H1 (cell line): ENCODE results near the gene PHETA1. TPM values are rescaled to one million over a fixed set of nuclear protein-coding genes. Genes with fewer than 3 reads are reported as not detected.

Experiments
- CTCF ChIA-PET: fragments of 300-600 bp; sonication (Branson Sonifier 250); formaldehyde crosslinking; loops from one replicate; lab custom pipeline; 2021; ENCODE audit not compliant: partially characterized antibody; lab: Charles Lee
- POLR2A ChIA-PET: fragments of 300-600 bp; sonication (Branson Sonifier 250); formaldehyde crosslinking; loops from one replicate; lab custom pipeline; 2021; ENCODE audit warnings: inconsistent platforms; ENCODE audit not compliant: partially characterized antibody; lab: Charles Lee
- DNase-seq, 2 experiments: peaks; one replicate each; pipeline versions ENCODE4 v3.0.0 to v3.0.0-alpha.2; 2010 to 2022; ENCODE audit warnings: low spot score in 2 of 2, low read depth in 1 of 2, mixed read lengths in 1 of 2
- FAIRE-seq: peaks from 2 replicates; lab custom pipeline; 2011; peaks lifted over from hg19 to GRCh38; lab: Jason Lieb, UNC
- H2AFZ ChIP-seq: 2 replicates; pipeline ENCODE4 v1.8.1; 2012; ENCODE audit warnings: low read length, inconsistent platforms
- H2AK5ac ChIP-seq: 2 replicates; pipeline ENCODE4 v1.6.1; 2013; ENCODE audit warnings: low read depth, low read length
- H2BK120ac ChIP-seq: replicated peaks from 2 replicates; pipeline ENCODE3; 2013; ENCODE audit warnings: low read depth, low read length, inconsistent platforms
- H2BK12ac ChIP-seq: 2 replicates; pipeline ENCODE4 v1.6.1; 2013; ENCODE audit warnings: low read depth, low read length
- H2BK15ac ChIP-seq: 2 replicates; pipeline ENCODE4 v1.6.1; 2013; ENCODE audit warnings: low read length
- H2BK20ac ChIP-seq: 2 replicates; pipeline ENCODE4 v1.6.1; 2013; ENCODE audit warnings: low read length
- H2BK5ac ChIP-seq: 2 replicates; pipeline ENCODE4 v1.6.1; 2013; ENCODE audit warnings: low read depth, low read length
- H3K14ac ChIP-seq: 2 replicates; pipeline ENCODE4 v1.6.1; 2013; ENCODE audit warnings: inconsistent platforms; ENCODE audit not compliant: insufficient read length
- H3K18ac ChIP-seq: 2 replicates; pipeline ENCODE4 v1.6.1; 2013; ENCODE audit warnings: low read length; ENCODE audit errors: extremely low read depth
- H3K23ac ChIP-seq: 2 replicates; pipeline ENCODE4 v1.6.1; 2013; ENCODE audit warnings: inconsistent platforms; ENCODE audit not compliant: insufficient read length
- H3K23me2 ChIP-seq: 2 replicates; pipeline ENCODE4 v1.6.1; 2013; ENCODE audit warnings: low read depth, low read length
- H3K27ac ChIP-seq: 2 replicates; pipeline ENCODE4 v1.6.1; 2011; ENCODE audit warnings: low read depth, low read length, inconsistent platforms
- H3K27me3 ChIP-seq, 4 experiments: replicated peaks in 1 of 4; 1 replicate in 1 of 4; 2 replicates in 3 of 4; pipeline versions ENCODE4 v1.6.1 to v1.8.1; 2011 to 2013; ENCODE audit warnings: low read length in 3 of 4, mild to moderate bottlenecking in 3 of 4, inconsistent platforms in 2 of 4, mixed read lengths in 2 of 4, moderate library complexity in 1 of 4; ENCODE audit not compliant: control insufficient read depth in 3 of 4, insufficient read depth in 3 of 4; ENCODE audit errors: extremely low read depth in 1 of 4
- H3K36me3 ChIP-seq, 4 experiments: 2 replicates each; pipeline versions ENCODE4 v1.6.1 to v1.8.1; 2011 to 2013; ENCODE audit warnings: mild to moderate bottlenecking in 4 of 4, low read length in 3 of 4, moderate library complexity in 2 of 4, control low read depth in 1 of 4, inconsistent platforms in 1 of 4; ENCODE audit not compliant: insufficient read depth in 4 of 4, control insufficient read depth in 2 of 4
- H3K4ac ChIP-seq: replicated peaks from 2 replicates; pipeline ENCODE3; 2013; ENCODE audit warnings: low read length, low read depth, mixed read lengths, inconsistent platforms; ENCODE audit not compliant: insufficient read length
- H3K4me1 ChIP-seq, 4 experiments: replicated peaks in 1 of 4; 1 replicate in 1 of 4; 2 replicates in 3 of 4; pipeline versions ENCODE4 v1.6.1 to v1.8.1; 2011 to 2013; ENCODE audit warnings: low read length in 3 of 4, inconsistent platforms in 2 of 4, mixed read lengths in 1 of 4; ENCODE audit not compliant: insufficient read depth in 4 of 4, control insufficient read depth in 3 of 4
- H3K4me2 ChIP-seq, 2 experiments: 2 replicates each; pipeline versions ENCODE4 v1.6.1 to v1.8.1; 2011 to 2013; ENCODE audit warnings: low read depth in 2 of 2, low read length in 2 of 2, control low read depth in 1 of 2, inconsistent platforms in 1 of 2, mild to moderate bottlenecking in 1 of 2; ENCODE audit not compliant: insufficient read depth in 1 of 2
- H3K4me3 ChIP-seq, 4 experiments: fragments of 200-600, 300-600 bp in 1 of 4; sonication (generic), shearing (Covaris generic), sonication (Bioruptor Twin) in 1 of 4; 2 replicates each; pipeline versions ENCODE4 v1.5.1 to v1.8.1; 2011 to 2016; ENCODE audit warnings: low read length in 4 of 4, low read depth in 3 of 4, control low read depth in 2 of 4, inconsistent platforms in 2 of 4, mild to moderate bottlenecking in 2 of 4, mixed read lengths in 1 of 4, moderate library complexity in 1 of 4; ENCODE audit not compliant: insufficient read depth in 2 of 4; ENCODE audit errors: extremely low read depth in 1 of 4
- H3K56ac ChIP-seq: replicated peaks from 2 replicates; pipeline ENCODE3; 2013; ENCODE audit warnings: low read depth, mild to moderate bottlenecking, mixed read lengths, low read length, inconsistent platforms; ENCODE audit not compliant: insufficient read length
- H3K79me1 ChIP-seq: 2 replicates; pipeline ENCODE4 v1.6.1; 2013; ENCODE audit warnings: low read depth, low read length, control low read depth
- H3K79me2 ChIP-seq, 2 experiments: 2 replicates each; pipeline versions ENCODE4 v1.6.1 to v1.8.1; 2012 to 2013; ENCODE audit warnings: low read length in 2 of 2, mild to moderate bottlenecking in 2 of 2, inconsistent platforms in 1 of 2; ENCODE audit not compliant: insufficient read depth in 2 of 2, control insufficient read depth in 1 of 2
- H3K9ac ChIP-seq, 4 experiments: replicated peaks in 1 of 4; 1 replicate in 1 of 4; 2 replicates in 3 of 4; pipeline versions ENCODE4 v1.6.1 to v1.8.1; 2011 to 2013; ENCODE audit warnings: low read depth in 3 of 4, low read length in 3 of 4, control low read depth in 2 of 4, mild to moderate bottlenecking in 2 of 4, moderate library complexity in 2 of 4, inconsistent platforms in 1 of 4; ENCODE audit errors: extremely low read depth in 1 of 4
- H3K9me3 ChIP-seq, 2 experiments: 2 replicates each; pipeline versions ENCODE4 v1.6.1 to v1.8.1; 2012 to 2013; ENCODE audit warnings: mild to moderate bottlenecking in 2 of 2, moderate library complexity in 2 of 2, control low read depth in 1 of 2, inconsistent platforms in 1 of 2, low read depth in 1 of 2, low read length in 1 of 2, mixed read lengths in 1 of 2; ENCODE audit not compliant: insufficient read depth in 2 of 2
- H4K20me1 ChIP-seq, 2 experiments: replicated peaks in 1 of 2; 2 replicates each; pipeline versions ENCODE3 to v1.8.1; 2011 to 2013; ENCODE audit warnings: inconsistent platforms in 2 of 2, low read length in 2 of 2, mild to moderate bottlenecking in 1 of 2; ENCODE audit not compliant: insufficient read depth in 2 of 2, control insufficient read depth in 1 of 2
- H4K5ac ChIP-seq: 2 replicates; pipeline ENCODE4 v1.6.1; 2013; ENCODE audit warnings: low read length, low read depth, mixed read lengths, inconsistent platforms; ENCODE audit not compliant: insufficient read length
- H4K8ac ChIP-seq: 2 replicates; pipeline ENCODE4 v1.8.0; 2013; ENCODE audit warnings: mild to moderate bottlenecking, moderate library complexity, low read length, inconsistent platforms; ENCODE audit not compliant: insufficient read depth; ENCODE audit errors: extremely low read depth
- H4K91ac ChIP-seq: replicated peaks from 2 replicates; pipeline ENCODE3; 2013; ENCODE audit warnings: low read length, mixed read lengths, inconsistent platforms; ENCODE audit not compliant: insufficient read length
- ATF3 ChIP-seq: IDR thresholded peaks from 2 replicates; pipeline ENCODE4 v1.6.1; 2011; ENCODE audit warnings: low read depth, mild to moderate bottlenecking, low read length; ENCODE audit not compliant: insufficient read depth
- BRCA1 ChIP-seq: IDR thresholded peaks from 2 replicates; pipeline ENCODE4 v1.6.1; 2012; ENCODE audit warnings: low read depth, low read length, improper control_type of control experiment
- HDAC6 ChIP-seq: IDR thresholded peaks from one replicate; pipeline ENCODE4 v1.7.1; 2012; ENCODE audit warnings: low read depth, mild to moderate bottlenecking, inconsistent platforms, low read length, moderate library complexity
- PHF8 ChIP-seq: fragments of 200-600 bp; sonication (generic); conservative IDR thresholded peaks from 2 replicates; pipeline ENCODE4 v1.7.1; 2012; ENCODE audit warnings: low read depth, mild to moderate bottlenecking, inconsistent platforms, low read length, moderate library complexity
- POU5F1 ChIP-seq: IDR thresholded peaks from 2 replicates; pipeline ENCODE4 v1.6.1; 2011; ENCODE audit warnings: low read depth, mild to moderate bottlenecking, low read length, moderate library complexity
- RBBP5 ChIP-seq: IDR thresholded peaks from 2 replicates; pipeline ENCODE4 v1.7.1; 2012; ENCODE audit warnings: low read depth, mild to moderate bottlenecking, inconsistent platforms, low read length, moderate library complexity, borderline replicate concordance
- RFX5 ChIP-seq: IDR thresholded peaks from 2 replicates; pipeline ENCODE4 v1.6.1; 2011; ENCODE audit warnings: low read depth, low read length, improper control_type of control experiment, borderline replicate concordance
- RNF2 ChIP-seq: fragments of 200-900, 300-1000 bp; sonication (generic); IDR thresholded peaks from 2 replicates; pipeline ENCODE4 v1.7.1; 2016; ENCODE audit warnings: borderline replicate concordance, low read depth, mild to moderate bottlenecking, antibody characterized with exemption, low read length; ENCODE audit not compliant: poor library complexity, severe bottlenecking; ENCODE audit errors: missing control alignments
- WGBS, 2 experiments: shearing (Covaris generic) in 1 of 2; methylation state at CpG; one replicate each; pipeline versions ENCODE4 v1.1.6 to v1.1.7; 2013 to 2015; ENCODE audit warnings: low lambda C conversion rate in 2 of 2, mixed read lengths in 2 of 2, inconsistent platforms in 1 of 2, low coverage in 1 of 2, missing lambda C conversion rate in 1 of 2; ENCODE audit not compliant: insufficient replicate concordance in 2 of 2, insufficient coverage in 1 of 2, insufficient read length in 1 of 2; ENCODE audit errors: extremely low coverage in 1 of 2, missing lambda C conversion rate in 1 of 2; 5-methylcytosine and 5-hydroxymethylcytosine counted together
- polyA plus RNA-seq, 7 experiments: library from polyadenylated mRNA; depleted of rRNA in 3 of 7; stranded (reverse) in 5 of 7; unstranded in 2 of 7; fragments of >200 nt in 5 of 7; fragments of 200-250 nt in 2 of 7; gene quantifications; 1 replicate in 5 of 7; 2 replicates in 1 of 7; 4 replicates in 1 of 7; pipeline versions ENCODE4 v1.2.1 to v1.2.3, GENCODE V29; 2011 to 2013; ENCODE audit warnings: missing spikeins in 2 of 7, mixed read lengths in 2 of 7
- total RNA-seq: library from RNA; stranded (reverse); fragmentation: NEBNext Ultra II Directional; extraction: Animal tissue kit (Norgen Biotek cat#: 25700); gene quantifications from 2 replicates; pipeline ENCODE4 v1.2.1, GENCODE V29; 2021
- TF ChIP-seq, protein P1 (sequence below): IDR thresholded peaks from 2 replicates; pipeline ENCODE4 v1.6.1; 2011; ENCODE audit warnings: low read length, improper control_type of control experiment

The PHETA1 gene
- total and polyA plus RNA-seq, 2 of the 8 experiments (the other 6 are each of a cell fraction or from before 2014, with no cell fraction given) = 5.2 to 12.3 TPM

GRCh38 chr12:111322336-111323250 is 46.3 kb downstream of the PHETA1 start:
- FAIRE-seq (no peak), DNase-seq (no peak)
- H3K23me2 ChIP-seq = no peaks in the 10 kb centered on the region; the same call in 1 of the 2 replicates
- H2BK5ac ChIP-seq = no peak overlapping the region; the same call in 1 of the 2 replicates
- no peak overlapping the region for H2BK15ac ChIP-seq
- no peak overlapping the region for H3K18ac ChIP-seq
- no peak overlapping the region for H4K91ac ChIP-seq
- H3K4ac ChIP-seq = no peak overlapping the region
- H3K4me3 ChIP-seq = no peak overlapping the region
- H3K79me2 ChIP-seq = no peaks in the 10 kb centered on the region
- POLR2A ChIA-PET = interaction anchor here (0.7 to 1.3 kb wide), 2 partner anchors 13 to 102 kb away, joined by 3 to 4 read pairs; no protein-coding TSS in a partner anchor
- H3K4me1 ChIP-seq = no peaks in the 10 kb centered on the region
- H3K36me3 ChIP-seq = peaks cover 0 to 7% (median 0%) of the 10 kb centered on the region in 4 experiments; a peak in 1 of 8 replicates
- 88% methylated on average over 15 of the region's 25 CpGs; no CpG with 5 or more reads in 1 of the 2 experiments for WGBS, 2 experiments
- no peak overlapping the region for H2BK20ac ChIP-seq
- H3K27ac ChIP-seq = no peak overlapping the region
- no peak overlapping the region for H3K4me2 ChIP-seq
- H2BK120ac ChIP-seq = no peak overlapping the region
- no peak overlapping the region for H3K23ac ChIP-seq
- CTCF ChIA-PET = interaction anchor here (0.9 to 2.6 kb wide), 7 partner anchors 10 to 429 kb away, joined by 3 to 13 read pairs (median 3); no protein-coding TSS in a partner anchor
- no peak overlapping the region for H2AFZ ChIP-seq
- no peak overlapping the region for H3K56ac ChIP-seq
- no peaks in the 10 kb centered on the region for H4K20me1 ChIP-seq
- no peak overlapping the region for H3K14ac ChIP-seq
- no peak overlapping the region for H2AK5ac ChIP-seq
- H3K27me3 ChIP-seq = no peaks in the 10 kb centered on the region
- no peaks in the 10 kb centered on the region for H3K79me1 ChIP-seq
- no peak overlapping the region; a peak in 1 of 7 replicates for H3K9ac ChIP-seq
- H4K8ac ChIP-seq = no peak overlapping the region
- H2BK12ac ChIP-seq = no peak overlapping the region
- peaks cover 0 to 3% of the 10 kb centered on the region in 2 experiments; a peak in 2 of 4 replicates for H3K9me3 ChIP-seq
- H4K5ac ChIP-seq = no peak overlapping the region
- no peak for TF ChIP-seq ATF3
- TF ChIP-seq, protein P1, sequence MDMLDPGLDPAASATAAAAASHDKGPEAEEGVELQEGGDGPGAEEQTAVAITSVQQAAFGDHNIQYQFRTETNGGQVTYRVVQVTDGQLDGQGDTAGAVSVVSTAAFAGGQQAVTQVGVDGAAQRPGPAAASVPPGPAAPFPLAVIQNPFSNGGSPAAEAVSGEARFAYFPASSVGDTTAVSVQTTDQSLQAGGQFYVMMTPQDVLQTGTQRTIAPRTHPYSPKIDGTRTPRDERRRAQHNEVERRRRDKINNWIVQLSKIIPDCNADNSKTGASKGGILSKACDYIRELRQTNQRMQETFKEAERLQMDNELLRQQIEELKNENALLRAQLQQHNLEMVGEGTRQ = no peak
- TF ChIP-seq POU5F1 = no peak
- no peak for TF ChIP-seq BRCA1
- no peak for TF ChIP-seq RFX5
- TF ChIP-seq PHF8 = no peak
- no peak for TF ChIP-seq HDAC6
- TF ChIP-seq RBBP5 = no peak
- no peak for TF ChIP-seq RNF2
